B cell (primary cell): ENCODE measurements around the gene GRXCR2. TPM values are rescaled to one million over a fixed set of nuclear protein-coding genes. Genes with fewer than 3 reads are reported as not detected.

Experiments used
- ATAC-seq: fragments of 200-7000 bp; cut with Tn5 transposase; one replicate; pipeline ENCODE4 v1.10.0; 2021; ENCODE audit warnings: low read depth, mild to moderate bottlenecking, moderate number of reproducible peaks, moderate library complexity
- CTCF ChIA-PET: fragments of 350-600 bp; sonication (Branson Sonifier 250); formaldehyde crosslinking; loops from one replicate; lab custom pipeline; 2021; ENCODE audit warnings: antibody characterized with exemption, inconsistent platforms; lab: Charles Lee
- POLR2A ChIA-PET: fragments of 350-600 bp; sonication (Branson Sonifier 250); formaldehyde crosslinking; loops from one replicate; lab custom pipeline; 2021; ENCODE audit warnings: antibody characterized with exemption; lab: Charles Lee
- DNase-seq: peaks from one replicate; pipeline ENCODE4 v3.0.0; 2013
- H2AFZ ChIP-seq: 2 replicates; pipeline ENCODE4 v1.6.1; 2012; ENCODE audit warnings: mild to moderate bottlenecking, low read depth, low read length; ENCODE audit not compliant: insufficient read depth, poor library complexity, severe bottlenecking
- H3K27ac ChIP-seq, 2 donors: 1 replicate in 1 of 2; 2 replicates in 1 of 2; pipeline ENCODE4 v1.5.1; 2012 to 2013; ENCODE audit warnings: low read length in 2 of 2, mild to moderate bottlenecking in 2 of 2, moderate library complexity in 1 of 2
- H3K27me3 ChIP-seq, 4 experiments: fragments of 200-600 bp in 1 of 4; sonication (generic) in 1 of 4; replicated peaks in 1 of 4; 1 replicate in 2 of 4; 2 replicates in 2 of 4; pipeline versions ENCODE4 v1.6.1 to v1.7.0; 2013 to 2016; ENCODE audit warnings: low read length in 3 of 4, mild to moderate bottlenecking in 2 of 4, mixed read lengths in 1 of 4, moderate library complexity in 1 of 4; ENCODE audit not compliant: insufficient read depth in 4 of 4, control insufficient read depth in 3 of 4; ENCODE audit errors: control extremely low read depth in 1 of 4
- H3K36me3 ChIP-seq, 2 experiments: replicated peaks in 1 of 2; 1 replicate in 1 of 2; 2 replicates in 1 of 2; pipeline versions ENCODE4 v1.6.1 to v1.7.1; 2013; ENCODE audit warnings: low read length in 1 of 2; ENCODE audit not compliant: insufficient read depth in 2 of 2, control insufficient read depth in 1 of 2; ENCODE audit errors: control extremely low read depth in 1 of 2, extremely low read depth in 1 of 2
- H3K4me1 ChIP-seq, 2 donors: fragments of 200-600 bp in 1 of 2; sonication (generic) in 1 of 2; 1 replicate in 1 of 2; 2 replicates in 1 of 2; pipeline versions ENCODE4 v1.5.1 to v1.6.1; 2013 to 2017; ENCODE audit warnings: low read length in 2 of 2; ENCODE audit not compliant: control insufficient read depth in 2 of 2, insufficient read depth in 2 of 2
- H3K4me2 ChIP-seq: replicated peaks from 2 replicates; pipeline ENCODE3; 2012; ENCODE audit warnings: mild to moderate bottlenecking, low read depth, low read length; ENCODE audit not compliant: poor library complexity, severe bottlenecking
- H3K4me3 ChIP-seq, 5 experiments: fragments of 200-600 bp in 1 of 5; sonication (generic) in 1 of 5; 1 replicate in 3 of 5; 2 replicates in 2 of 5; pipeline versions ENCODE4 v1.5.1 to v1.7.0; 2011 to 2016; ENCODE audit warnings: low read length in 4 of 5, mild to moderate bottlenecking in 4 of 5, low read depth in 2 of 5, control low read depth in 1 of 5, moderate library complexity in 1 of 5; ENCODE audit not compliant: insufficient read depth in 1 of 5; ENCODE audit errors: control extremely low read depth in 1 of 5, extremely low read depth in 1 of 5
- H3K79me2 ChIP-seq: fragments of 200-600 bp; sonication (generic); one replicate; pipeline ENCODE4 v1.6.0; 2016; ENCODE audit warnings: low read length; ENCODE audit not compliant: control insufficient read depth, insufficient read depth
- H3K9ac ChIP-seq: fragments of 200-600 bp; sonication (generic); 2 replicates; pipeline ENCODE4 v1.6.1; 2017; ENCODE audit warnings: mild to moderate bottlenecking, low read length, moderate library complexity
- H3K9me3 ChIP-seq, 3 donors: one replicate each; pipeline versions ENCODE4 v1.6.1 to v1.7.1; 2013; ENCODE audit warnings: low read length in 2 of 3; ENCODE audit not compliant: control insufficient read depth in 2 of 3, insufficient read depth in 1 of 3; ENCODE audit errors: control extremely low read depth in 1 of 3
- H4K20me1 ChIP-seq: 2 replicates; pipeline ENCODE4 v1.6.0; 2012; ENCODE audit warnings: mild to moderate bottlenecking, low read length; ENCODE audit not compliant: insufficient read depth, control insufficient read depth, poor library complexity, severe bottlenecking
- H3K27ac Mint-ChIP-seq: one replicate; pipeline ENCODE4 v1.8.0; 2021; ENCODE audit warnings: mixed read lengths
- H3K27me3 Mint-ChIP-seq: one replicate; pipeline ENCODE4 v1.8.0; 2021; ENCODE audit warnings: mixed read lengths
- H3K4me1 Mint-ChIP-seq: one replicate; pipeline ENCODE4 v1.8.0; 2021; ENCODE audit warnings: mixed read lengths
- H3K4me3 Mint-ChIP-seq: one replicate; pipeline ENCODE4 v1.8.0; 2021; ENCODE audit warnings: mixed read lengths
- H3K9me3 Mint-ChIP-seq: one replicate; pipeline ENCODE4 v1.8.0; 2022; ENCODE audit warnings: mixed read lengths; ENCODE audit not compliant: insufficient read depth
- EZH2 ChIP-seq: IDR thresholded peaks from 2 replicates; pipeline ENCODE4 v1.6.1; 2012; ENCODE audit warnings: borderline replicate concordance, low read depth, mild to moderate bottlenecking, moderate library complexity, low read length; ENCODE audit not compliant: insufficient read depth, poor library complexity, severe bottlenecking
- WGBS: methylation state at CpG from one replicate; pipeline ENCODE4 v1.1.5; 2013; ENCODE audit warnings: missing lambda C conversion rate; ENCODE audit not compliant: insufficient coverage; 5-methylcytosine and 5-hydroxymethylcytosine counted together
- intact Hi-C: fragments of 100-400 bp; cut with micrococcal nuclease; formaldehyde crosslinking; loops from one replicate; pipeline ENCODE4 v1.10.0; 2022
- polyA plus RNA-seq: library from polyadenylated mRNA; depleted of rRNA; stranded (reverse); fragments of >200 nt; gene quantifications from 2 replicates; pipeline ENCODE4 v1.2.3, GENCODE V29; 2012
- total RNA-seq, 2 donors: library from RNA; stranded (reverse); fragments of 120-200 nt in 1 of 2; gene quantifications; 1 replicate in 1 of 2; 2 replicates in 1 of 2; pipeline versions ENCODE4 v1.2.3 to v1.2.4, GENCODE V29; 2013 to 2022
- TF ChIP-seq, protein P1 (sequence below): fragments of 200-600 bp; IDR thresholded peaks from one replicate; pipeline ENCODE4 v1.8.0; 2022; ENCODE audit warnings: antibody characterized with exemption, mild to moderate bottlenecking

The GRXCR2 gene
- total and polyA plus RNA-seq, 2 donors (not counting 1 experiment from before 2014, with no cell fraction given) = not detected

GRCh38 chr5:145872486-145872885 is 328 bp downstream of the GRXCR2 start:
- no peaks in the 10 kb centered on the region for H3K4me1 Mint-ChIP-seq
- Histone ChIP-seq H3K4me2 (no peak overlapping the region), H3K9ac (no peak overlapping the region), H3K27ac (no peak overlapping the region), H2AFZ (no peak overlapping the region), H4K20me1 (no peaks in the 10 kb centered on the region), H3K79me2 (no peaks in the 10 kb centered on the region), H3K9me3 (no peaks in the 10 kb centered on the region), H3K4me1 (no peaks in the 10 kb centered on the region), H3K36me3 (no peaks in the 10 kb centered on the region), H3K27me3 (peaks cover 0 to 3% (median 0%) of the 10 kb centered on the region in 4 experiments), H3K4me3 (no peak overlapping the region)
- H3K4me3 Mint-ChIP-seq = no peak overlapping the region
- ChIA-PET CTCF (no interaction called here), POLR2A (no interaction called here)
- H3K27me3 Mint-ChIP-seq = peaks cover 18% of the 10 kb centered on the region
- WGBS = 89% methylated on average over 6 of the region's 8 CpGs
- H3K27ac Mint-ChIP-seq = no peak overlapping the region
- no peak for DNase-seq
- intact Hi-C loops = no loop called here
- no peaks in the 10 kb centered on the region for H3K9me3 Mint-ChIP-seq
- TF ChIP-seq, protein P1, sequence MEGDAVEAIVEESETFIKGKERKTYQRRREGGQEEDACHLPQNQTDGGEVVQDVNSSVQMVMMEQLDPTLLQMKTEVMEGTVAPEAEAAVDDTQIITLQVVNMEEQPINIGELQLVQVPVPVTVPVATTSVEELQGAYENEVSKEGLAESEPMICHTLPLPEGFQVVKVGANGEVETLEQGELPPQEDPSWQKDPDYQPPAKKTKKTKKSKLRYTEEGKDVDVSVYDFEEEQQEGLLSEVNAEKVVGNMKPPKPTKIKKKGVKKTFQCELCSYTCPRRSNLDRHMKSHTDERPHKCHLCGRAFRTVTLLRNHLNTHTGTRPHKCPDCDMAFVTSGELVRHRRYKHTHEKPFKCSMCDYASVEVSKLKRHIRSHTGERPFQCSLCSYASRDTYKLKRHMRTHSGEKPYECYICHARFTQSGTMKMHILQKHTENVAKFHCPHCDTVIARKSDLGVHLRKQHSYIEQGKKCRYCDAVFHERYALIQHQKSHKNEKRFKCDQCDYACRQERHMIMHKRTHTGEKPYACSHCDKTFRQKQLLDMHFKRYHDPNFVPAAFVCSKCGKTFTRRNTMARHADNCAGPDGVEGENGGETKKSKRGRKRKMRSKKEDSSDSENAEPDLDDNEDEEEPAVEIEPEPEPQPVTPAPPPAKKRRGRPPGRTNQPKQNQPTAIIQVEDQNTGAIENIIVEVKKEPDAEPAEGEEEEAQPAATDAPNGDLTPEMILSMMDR = no peak
- TF ChIP-seq EZH2 = no peak
- no peak for ATAC-seq

GRCh38 chr5:145869753-145870152 is 3.1 kb downstream of the GRXCR2 start:
- H3K4me1 Mint-ChIP-seq = no peaks in the 10 kb centered on the region
- H3K4me3 ChIP-seq = no peak overlapping the region
- no peaks in the 10 kb centered on the region for H3K9me3 ChIP-seq
- no peak overlapping the region for H2AFZ ChIP-seq
- H3K9me3 Mint-ChIP-seq = no peaks in the 10 kb centered on the region
- ATAC-seq (no peak), DNase-seq (no peak)
- peaks cover 0 to 5% (median 0%) of the 10 kb centered on the region in 4 experiments for H3K27me3 ChIP-seq
- H4K20me1 ChIP-seq = no peaks in the 10 kb centered on the region
- no peaks in the 10 kb centered on the region for H3K79me2 ChIP-seq
- H3K27me3 Mint-ChIP-seq = peaks cover 8% of the 10 kb centered on the region
- H3K4me2 ChIP-seq = no peak overlapping the region
- ChIA-PET POLR2A (no interaction called here), CTCF (interaction anchor here (0.7 kb wide), 1 partner anchor 9 kb away, joined by 3 read pairs; no protein-coding TSS in a partner anchor)
- no peak overlapping the region for H3K4me3 Mint-ChIP-seq
- no peak overlapping the region for H3K27ac ChIP-seq
- H3K36me3 ChIP-seq = no peaks in the 10 kb centered on the region
- no peaks in the 10 kb centered on the region for H3K4me1 ChIP-seq
- no peak overlapping the region for H3K27ac Mint-ChIP-seq
- H3K9ac ChIP-seq = no peak overlapping the region
- intact Hi-C loops = no loop called here
- TF ChIP-seq EZH2 = no peak
- TF ChIP-seq, protein P1 = no peak
- 48% methylated on average over 2 of the region's 4 CpGs for WGBS
